Activated CD4-positive, alpha-beta T cell treated with anti-CD3 and anti-CD28 coated beads for 36 hours (primary cell): ENCODE results near the gene ASTN2. TPM values are rescaled to one million over a fixed set of nuclear protein-coding genes. Genes with fewer than 3 reads are reported as not detected.

Experiments used
- ATAC-seq: fragments of 200-7000 bp; cut with Tn5 transposase; one replicate; pipeline ENCODE4 v1.10.0; 2021; ENCODE audit warnings: mild to moderate bottlenecking, moderate library complexity
- CTCF ChIA-PET: fragments of 350-600 bp; sonication (Branson Sonifier 250); formaldehyde crosslinking; loops from one replicate; lab custom pipeline; 2021; ENCODE audit warnings: antibody characterized with exemption; lab: Charles Lee
- POLR2A ChIA-PET: fragments of 350-600 bp; sonication (Branson Sonifier 250); formaldehyde crosslinking; loops from one replicate; lab custom pipeline; 2021; ENCODE audit warnings: antibody characterized with exemption, inconsistent platforms; lab: Charles Lee
- DNase-seq: peaks from one replicate; pipeline ENCODE4 v3.0.0-alpha.2; 2020
- H3K27ac Mint-ChIP-seq: one replicate; pipeline ENCODE4 v1.8.0; 2021; ENCODE audit warnings: mixed read lengths
- H3K27me3 Mint-ChIP-seq: one replicate; pipeline ENCODE4 v1.8.0; 2021; ENCODE audit warnings: mixed read lengths
- H3K36me3 Mint-ChIP-seq: one replicate; pipeline ENCODE4 v1.8.0; 2021; ENCODE audit warnings: low read depth, mixed read lengths
- H3K4me1 Mint-ChIP-seq: one replicate; pipeline ENCODE4 v1.8.0; 2021; ENCODE audit warnings: mixed read lengths
- H3K4me3 Mint-ChIP-seq: one replicate; pipeline ENCODE4 v1.8.0; 2021; ENCODE audit warnings: mild to moderate bottlenecking, moderate library complexity, mixed read lengths
- H3K9me3 Mint-ChIP-seq: one replicate; pipeline ENCODE4 v1.8.0; 2021; ENCODE audit warnings: low read depth, mixed read lengths
- intact Hi-C, 2 experiments: fragments of 100-400 bp; cut with DNase I in 1 of 2; cut with micrococcal nuclease in 1 of 2; formaldehyde crosslinking; loops; one replicate each; pipeline versions ENCODE4 v1.14.2 to v1.15.1; 2022 to 2024; cut with DNase I, micrococcal nuclease
- total RNA-seq, 2 experiments: library from RNA; stranded (reverse); gene quantifications; one replicate each; pipeline ENCODE4 v1.2.3, GENCODE V29; 2021

The ASTN2 gene
- total RNA-seq, 2 experiments from 2014 or later: 3.0 to 4.2 TPM

- intact Hi-C loops: loop anchor here (1.0 to 5.0 kb wide), 4 partner anchors 421 to 980 kb away; no protein-coding TSS in a partner anchor
- no peak overlapping the region for H3K27ac Mint-ChIP-seq
- H3K9me3 Mint-ChIP-seq: no peaks in the 10 kb centered on the region
- DNase-seq (peak; percentile 64), ATAC-seq (no peak)
- H3K36me3 Mint-ChIP-seq: no peaks in the 10 kb centered on the region
- ChIA-PET POLR2A (no interaction called here), CTCF (interaction anchor here (0.6 to 1.1 kb wide), 6 partner anchors 12 to 982 kb away, joined by 3 to 7 read pairs (median 3); no protein-coding TSS in a partner anchor)
- no peaks in the 10 kb centered on the region for H3K4me1 Mint-ChIP-seq
- H3K27me3 Mint-ChIP-seq: no peaks in the 10 kb centered on the region
- H3K4me3 Mint-ChIP-seq: no peak overlapping the region
Measured at GRCh38 chr9:116572095-116572748, 842.6 kb downstream of the ASTN2 start.

- no peaks in the 10 kb centered on the region for H3K27me3 Mint-ChIP-seq
- H3K4me1 Mint-ChIP-seq: no peaks in the 10 kb centered on the region
- ChIA-PET POLR2A (no interaction called here), CTCF (interaction anchor here (1.0 kb wide), 1 partner anchor 23 kb away, joined by 3 read pairs; no protein-coding TSS in a partner anchor)
- H3K36me3 Mint-ChIP-seq: peaks cover 1% of the 10 kb centered on the region
- DNase-seq (no peak), ATAC-seq (no peak)
- intact Hi-C loops: loop anchor here in 1 of 2 experiments (10.0 kb wide), 1 partner anchor 414 kb away; the partner anchor contains the start of gene PAPPA
- H3K4me3 Mint-ChIP-seq: no peak overlapping the region
- no peaks in the 10 kb centered on the region for H3K9me3 Mint-ChIP-seq
- H3K27ac Mint-ChIP-seq: no peak overlapping the region
Measured at GRCh38 chr9:116569111-116569510, 845.7 kb downstream of the ASTN2 start.

GRCh38 chr9:116566677-116567488 lies 848.0 kb downstream of the ASTN2 start:
- Mint-ChIP-seq H3K4me1 (no peaks in the 10 kb centered on the region), H3K27ac (no peak overlapping the region), H3K36me3 (peaks cover 1% of the 10 kb centered on the region), H3K27me3 (no peaks in the 10 kb centered on the region), H3K4me3 (no peak overlapping the region), H3K9me3 (peaks cover 4% of the 10 kb centered on the region)
- intact Hi-C loops: loop anchor here in 1 of 2 experiments (10.0 kb wide), 1 partner anchor 412 kb away; the partner anchor contains the start of gene PAPPA
- DNase-seq (no peak), ATAC-seq (no peak)
- CTCF ChIA-PET: no interaction called here
- POLR2A ChIA-PET: no interaction called here

GRCh38 chr9:116565986-116566385 lies 848.9 kb downstream of the ASTN2 start:
- DNase-seq (no peak), ATAC-seq (no peak)
- intact Hi-C loops: loop anchor here in 1 of 2 experiments (10.0 kb wide), 1 partner anchor 411 kb away; the partner anchor contains the start of gene PAPPA
- H3K36me3 Mint-ChIP-seq: peaks cover 1% of the 10 kb centered on the region
- no peaks in the 10 kb centered on the region for H3K27me3 Mint-ChIP-seq
- H3K27ac Mint-ChIP-seq: no peak overlapping the region
- peaks cover 4% of the 10 kb centered on the region for H3K9me3 Mint-ChIP-seq
- H3K4me1 Mint-ChIP-seq: no peaks in the 10 kb centered on the region
- ChIA-PET CTCF (no interaction called here), POLR2A (no interaction called here)
- H3K4me3 Mint-ChIP-seq: no peak overlapping the region

- H3K36me3 Mint-ChIP-seq: peaks cover 1% of the 10 kb centered on the region
- ATAC-seq (no peak), DNase-seq (no peak)
- H3K9me3 Mint-ChIP-seq: peaks cover 4% of the 10 kb centered on the region
- intact Hi-C loops: loop anchor here in 1 of 2 experiments (10.0 kb wide), 1 partner anchor 410 kb away; the partner anchor contains the start of gene PAPPA
- H3K27me3 Mint-ChIP-seq: no peaks in the 10 kb centered on the region
- ChIA-PET POLR2A (no interaction called here), CTCF (no interaction called here)
- H3K27ac Mint-ChIP-seq: no peak overlapping the region
- H3K4me3 Mint-ChIP-seq: no peak overlapping the region
- no peaks in the 10 kb centered on the region for H3K4me1 Mint-ChIP-seq
Measured at GRCh38 chr9:116564266-116564793, 850.5 kb downstream of the ASTN2 start.

- no peaks in the 10 kb centered on the region for H3K36me3 Mint-ChIP-seq
- ATAC-seq (no peak), DNase-seq (no peak)
- no peak overlapping the region for H3K27ac Mint-ChIP-seq
- intact Hi-C loops: no loop called here
- no peak overlapping the region for H3K4me3 Mint-ChIP-seq
- H3K9me3 Mint-ChIP-seq: peaks cover 4% of the 10 kb centered on the region
- CTCF ChIA-PET: no interaction called here
- H3K27me3 Mint-ChIP-seq: no peaks in the 10 kb centered on the region
- POLR2A ChIA-PET: no interaction called here
- no peaks in the 10 kb centered on the region for H3K4me1 Mint-ChIP-seq
Measured at GRCh38 chr9:116558818-116559540, 855.9 kb downstream of the ASTN2 start.

GRCh38 chr9:116558035-116558434 lies 856.8 kb downstream of the ASTN2 start:
- H3K27ac Mint-ChIP-seq: no peak overlapping the region
- POLR2A ChIA-PET: no interaction called here

GRCh38 chr9:116555556-116556155 lies 859.2 kb downstream of the ASTN2 start:
- Mint-ChIP-seq H3K27me3 (no peaks in the 10 kb centered on the region), H3K36me3 (no peaks in the 10 kb centered on the region), H3K4me1 (no peaks in the 10 kb centered on the region), H3K4me3 (no peak overlapping the region), H3K27ac (no peak overlapping the region), H3K9me3 (no peaks in the 10 kb centered on the region)
- CTCF ChIA-PET: no interaction called here
- intact Hi-C loops: no loop called here
- no peak for DNase-seq
- no peak for ATAC-seq
- POLR2A ChIA-PET: no interaction called here

More at GRCh38 chr9:116558035-116558434, 856.8 kb downstream of the ASTN2 start:
- ATAC-seq (no peak), DNase-seq (no peak)
- no peak overlapping the region for H3K4me3 Mint-ChIP-seq
- CTCF ChIA-PET: no interaction called here
- H3K4me1 Mint-ChIP-seq: no peaks in the 10 kb centered on the region
- no peaks in the 10 kb centered on the region for H3K9me3 Mint-ChIP-seq
- H3K36me3 Mint-ChIP-seq: no peaks in the 10 kb centered on the region
- no peaks in the 10 kb centered on the region for H3K27me3 Mint-ChIP-seq
- intact Hi-C loops: no loop called here

GRCh38 chr9:116555119-116555518 lies 859.7 kb downstream of the ASTN2 start:
- DNase-seq (no peak), ATAC-seq (no peak)
- ChIA-PET CTCF (no interaction called here), POLR2A (no interaction called here)
- Mint-ChIP-seq H3K9me3 (no peaks in the 10 kb centered on the region), H3K27ac (no peak overlapping the region), H3K4me3 (no peak overlapping the region), H3K36me3 (no peaks in the 10 kb centered on the region), H3K27me3 (no peaks in the 10 kb centered on the region), H3K4me1 (no peaks in the 10 kb centered on the region)
- intact Hi-C loops: no loop called here

GRCh38 chr9:116550696-116551436 lies 864.0 kb downstream of the ASTN2 start:
- Mint-ChIP-seq H3K9me3 (no peaks in the 10 kb centered on the region), H3K27me3 (no peaks in the 10 kb centered on the region), H3K4me1 (peaks cover 5% of the 10 kb centered on the region), H3K27ac (no peak overlapping the region), H3K36me3 (no peaks in the 10 kb centered on the region), H3K4me3 (no peak overlapping the region)
- no peak for DNase-seq
- POLR2A ChIA-PET: no interaction called here
- ATAC-seq: no peak
- CTCF ChIA-PET: no interaction called here
- intact Hi-C loops: no loop called here
